Measurements from ENCODE around the gene ATP8A2. TPM values are rescaled to one million over a fixed set of nuclear protein-coding genes. Genes with fewer than 3 reads are reported as not detected.

The ATP8A2 gene
- total RNA-seq, 4 donors from 2014 or later, result 0.16 to 0.54 (median 0.26) TPM

DNA sequence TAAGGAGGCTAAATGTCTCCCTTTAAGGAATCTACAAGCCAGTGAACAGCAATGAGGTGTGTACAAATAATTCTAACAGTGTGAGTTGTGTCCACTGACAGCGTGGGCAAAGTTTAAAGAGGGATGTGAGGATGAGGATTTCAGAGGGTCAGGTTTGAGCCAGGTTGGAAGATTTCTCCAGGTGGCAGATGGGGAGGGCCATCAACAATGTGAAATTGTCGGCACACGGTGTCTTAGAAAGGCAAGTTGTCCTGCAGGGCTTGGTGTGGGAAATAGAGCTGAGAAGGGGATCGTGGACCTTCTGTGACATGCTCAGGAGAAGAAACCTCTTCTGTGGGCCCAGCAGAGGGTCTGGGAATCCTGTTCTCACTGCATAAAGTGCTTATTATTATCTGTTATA is 52.1 kb downstream of the ATP8A2 start:
- Histone ChIP-seq H3K27ac (no peak overlapping the region), H3K9me3 (no peaks in the 10 kb centered on the region), H3K36me3 (no peaks in the 10 kb centered on the region), H3K27me3 (no peaks in the 10 kb centered on the region), H3K4me1 (no peaks in the 10 kb centered on the region), H3K4me3 (no peak overlapping the region)
- no peak for ATAC-seq
- TF ChIP-seq POLR2A (IDR thresholded peaks at IDR 0.05), result no peak
- WGBS, 2 donors (ENCODE audit: low coverage in 1 of 2), result 77 to 90% methylated on average over 2 to 4 of the region's 4 CpGs

DNA sequence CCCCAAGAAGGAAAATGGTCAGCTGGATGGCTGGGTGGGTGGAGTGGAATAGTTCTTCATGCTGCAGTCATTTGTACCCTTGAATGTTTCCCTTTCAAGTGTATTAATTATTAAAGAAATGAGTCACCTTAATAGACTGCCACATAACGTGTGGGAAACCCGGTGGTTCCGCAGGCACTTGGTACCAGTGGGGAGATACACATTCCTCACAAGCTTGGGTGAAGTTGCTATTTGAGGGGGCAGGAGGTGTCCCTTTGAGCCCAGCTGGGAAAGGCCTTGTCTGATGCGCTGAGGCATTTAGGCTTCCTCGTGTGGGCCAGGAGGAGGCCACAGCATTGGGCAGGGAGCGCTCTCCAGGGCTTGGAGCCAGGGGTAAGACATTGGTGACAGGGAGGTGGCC is 57.7 kb downstream of the ATP8A2 start:
- H3K4me1 ChIP-seq, result no peaks in the 10 kb centered on the region
- no peak overlapping the region for H3K27ac ChIP-seq
- 65 to 67% methylated on average over 3 to 5 of the region's 6 CpGs for WGBS, 2 donors (ENCODE audit: low coverage in 1 of 2)
- ATAC-seq, result no peak
- H3K27me3 ChIP-seq, result no peaks in the 10 kb centered on the region
- H3K9me3 ChIP-seq, result no peaks in the 10 kb centered on the region
- no peak overlapping the region for H3K4me3 ChIP-seq
- H3K36me3 ChIP-seq, result no peaks in the 10 kb centered on the region
- no peak for TF ChIP-seq POLR2AphosphoS5 (IDR thresholded peaks at IDR 0.05)
- TF ChIP-seq, protein P1, sequence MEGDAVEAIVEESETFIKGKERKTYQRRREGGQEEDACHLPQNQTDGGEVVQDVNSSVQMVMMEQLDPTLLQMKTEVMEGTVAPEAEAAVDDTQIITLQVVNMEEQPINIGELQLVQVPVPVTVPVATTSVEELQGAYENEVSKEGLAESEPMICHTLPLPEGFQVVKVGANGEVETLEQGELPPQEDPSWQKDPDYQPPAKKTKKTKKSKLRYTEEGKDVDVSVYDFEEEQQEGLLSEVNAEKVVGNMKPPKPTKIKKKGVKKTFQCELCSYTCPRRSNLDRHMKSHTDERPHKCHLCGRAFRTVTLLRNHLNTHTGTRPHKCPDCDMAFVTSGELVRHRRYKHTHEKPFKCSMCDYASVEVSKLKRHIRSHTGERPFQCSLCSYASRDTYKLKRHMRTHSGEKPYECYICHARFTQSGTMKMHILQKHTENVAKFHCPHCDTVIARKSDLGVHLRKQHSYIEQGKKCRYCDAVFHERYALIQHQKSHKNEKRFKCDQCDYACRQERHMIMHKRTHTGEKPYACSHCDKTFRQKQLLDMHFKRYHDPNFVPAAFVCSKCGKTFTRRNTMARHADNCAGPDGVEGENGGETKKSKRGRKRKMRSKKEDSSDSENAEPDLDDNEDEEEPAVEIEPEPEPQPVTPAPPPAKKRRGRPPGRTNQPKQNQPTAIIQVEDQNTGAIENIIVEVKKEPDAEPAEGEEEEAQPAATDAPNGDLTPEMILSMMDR (IDR thresholded peaks at IDR 0.05), result no peak
- no peak for TF ChIP-seq POLR2A (IDR thresholded peaks at IDR 0.05)
- TF ChIP-seq EP300 (IDR thresholded peaks at IDR 0.05), result no peak

DNA sequence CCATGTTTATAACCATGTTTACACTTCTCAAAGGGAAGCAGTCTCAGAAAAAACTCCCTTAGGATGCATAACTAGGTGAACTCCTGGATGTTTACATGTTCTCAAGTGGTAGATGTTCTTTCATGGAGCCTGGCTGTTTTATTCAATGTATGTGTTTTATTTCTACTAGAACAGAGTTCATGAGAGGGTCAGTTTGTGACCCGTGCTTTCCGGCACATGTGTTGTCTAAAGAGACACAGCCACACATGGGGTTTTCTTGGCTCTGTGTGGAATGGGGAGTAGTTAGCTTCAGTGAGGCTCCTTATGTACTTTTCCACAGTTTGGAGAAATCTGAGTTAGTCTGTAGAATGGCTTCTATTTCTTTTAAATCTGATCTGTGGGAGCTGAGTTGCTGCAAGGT is 60.9 kb downstream of the ATP8A2 start:
- H3K27ac ChIP-seq, result no peak overlapping the region
- no peaks in the 10 kb centered on the region for H3K27me3 ChIP-seq
- no peak for TF ChIP-seq EP300 (IDR thresholded peaks at IDR 0.05)
- TF ChIP-seq POLR2A (IDR thresholded peaks at IDR 0.05), result no peak
- TF ChIP-seq, protein P1 (IDR thresholded peaks at IDR 0.05), result no peak
- TF ChIP-seq POLR2AphosphoS5 (IDR thresholded peaks at IDR 0.05), result no peak
- H3K4me1 ChIP-seq, result no peaks in the 10 kb centered on the region
- 28 to 56% methylated on average over 2 of the region's 2 CpGs for WGBS, 2 donors (ENCODE audit: low coverage in 1 of 2)
- no peaks in the 10 kb centered on the region for H3K36me3 ChIP-seq
- no peak overlapping the region for H3K4me3 ChIP-seq
- ATAC-seq, result no peak
- H3K9me3 ChIP-seq, result no peaks in the 10 kb centered on the region

DNA sequence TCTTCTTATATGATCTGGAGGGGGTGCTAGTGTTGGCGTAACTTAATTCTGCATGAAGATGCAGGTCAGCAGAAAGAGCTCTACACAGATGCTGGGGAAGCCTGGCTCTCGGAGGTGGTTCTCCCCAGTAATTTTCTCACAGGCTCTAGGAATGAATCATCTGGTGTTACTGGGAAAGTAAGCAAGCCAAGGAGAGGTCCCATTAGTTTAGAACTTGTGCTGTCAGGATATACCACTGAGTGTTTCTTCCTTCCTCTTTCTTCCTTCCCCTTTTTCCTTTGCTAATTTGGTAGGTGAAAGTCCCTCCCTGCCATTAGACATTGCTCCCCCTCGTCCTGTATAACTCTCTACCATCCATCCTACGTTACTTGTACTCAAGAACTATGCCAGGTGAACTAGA is 68.3 kb downstream of the ATP8A2 start:
- Histone ChIP-seq H3K4me3 (no peak overlapping the region), H3K9me3 (no peaks in the 10 kb centered on the region), H3K4me1 (no peaks in the 10 kb centered on the region), H3K27ac (no peak overlapping the region), H3K36me3 (no peaks in the 10 kb centered on the region), H3K27me3 (peaks cover 14% of the 10 kb centered on the region)
- no peak for ATAC-seq
- TF ChIP-seq POLR2A (IDR thresholded peaks at IDR 0.05) (no peak), POLR2AphosphoS5 (IDR thresholded peaks at IDR 0.05) (no peak)
- 72 to 73% methylated on average over 4 of the region's 4 CpGs for WGBS, 2 donors (ENCODE audit: low coverage in 1 of 2)

DNA sequence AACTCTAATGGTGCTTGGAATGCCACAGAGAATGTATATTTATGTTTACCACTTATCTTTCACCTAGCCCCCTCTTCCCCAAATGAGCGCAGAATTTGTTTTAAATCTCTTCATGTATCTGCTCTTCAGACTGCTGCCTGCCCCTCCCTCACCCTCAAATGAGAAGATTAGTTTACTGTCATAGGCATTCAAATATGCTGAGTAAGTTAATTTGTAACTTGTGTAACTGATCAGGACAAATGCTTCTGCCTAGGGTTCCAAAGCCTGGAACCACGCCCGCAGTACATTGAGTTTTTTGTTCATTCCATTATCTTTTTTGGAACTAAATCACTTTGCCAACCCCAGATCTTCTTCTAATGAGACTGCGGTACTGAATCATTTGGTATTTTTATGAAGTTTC is 74.5 kb downstream of the ATP8A2 start:
- peaks cover 0 to 8% (median 0%) of the 10 kb centered on the region in 3 donors for H3K9me3 ChIP-seq
- ATAC-seq, result no peak
- H3K36me3 ChIP-seq, result no peaks in the 10 kb centered on the region
- H3K27ac ChIP-seq, result no peak overlapping the region
- peaks cover 24% of the 10 kb centered on the region for H3K27me3 ChIP-seq
- no peak for TF ChIP-seq EP300 (IDR thresholded peaks at IDR 0.05)
- TF ChIP-seq POLR2AphosphoS5 (IDR thresholded peaks at IDR 0.05), result no peak
- TF ChIP-seq, protein P1 (IDR thresholded peaks at IDR 0.05), result no peak
- no peak for TF ChIP-seq POLR2A (IDR thresholded peaks at IDR 0.05)
- WGBS, 2 donors (ENCODE audit: low coverage in 1 of 2), result 81 to 89% methylated on average over 4 of the region's 4 CpGs
- no peak overlapping the region for H3K4me3 ChIP-seq
- no peaks in the 10 kb centered on the region for H3K4me1 ChIP-seq

DNA sequence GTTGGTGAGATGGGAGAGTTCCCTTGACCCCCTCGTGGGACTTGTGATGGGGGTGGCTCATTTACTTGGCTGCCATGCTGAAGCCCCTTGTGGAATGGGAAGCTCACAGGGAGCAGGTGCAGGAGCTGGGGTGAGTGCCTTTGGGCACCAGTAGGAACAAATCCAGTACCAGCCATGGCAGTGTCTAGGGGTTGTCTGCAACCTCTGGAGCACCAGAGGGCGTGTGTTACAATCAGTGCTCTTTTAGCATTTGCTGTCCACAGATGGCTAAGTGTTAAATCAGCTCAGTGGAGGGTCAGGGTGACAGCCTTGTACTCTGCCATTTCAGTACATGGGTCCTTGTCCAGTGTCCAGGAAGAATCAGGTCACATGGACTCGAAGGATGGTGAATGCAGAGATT is 75.6 kb downstream of the ATP8A2 start:
- H3K9me3 ChIP-seq, result peaks cover 0 to 8% (median 0%) of the 10 kb centered on the region in 3 donors
- H3K27me3 ChIP-seq, result peaks cover 24% of the 10 kb centered on the region
- no peaks in the 10 kb centered on the region for H3K36me3 ChIP-seq
- no peaks in the 10 kb centered on the region for H3K4me1 ChIP-seq
- TF ChIP-seq EP300 (IDR thresholded peaks at IDR 0.05) (no peak), POLR2A (IDR thresholded peaks at IDR 0.05) (no peak), POLR2AphosphoS5 (IDR thresholded peaks at IDR 0.05) (no peak)
- TF ChIP-seq, protein P1 (IDR thresholded peaks at IDR 0.05), result no peak
- no peak overlapping the region for H3K27ac ChIP-seq
- H3K4me3 ChIP-seq, result no peak overlapping the region
- no peak for ATAC-seq
- 83% methylated on average over 1 of the region's 3 CpGs; no CpG with 5 or more reads in 1 of the 2 donors for WGBS, 2 donors (ENCODE audit: low coverage in 1 of 2)
